ENCODE results near the gene IL19.
A peak's percentile ranks its signal among the peaks of the same experiment; 100 is the strongest.

Gene IL19
- 0 to 0.61 (median 0.19) reads per million in 3 donors for total RNA-seq

DNA sequence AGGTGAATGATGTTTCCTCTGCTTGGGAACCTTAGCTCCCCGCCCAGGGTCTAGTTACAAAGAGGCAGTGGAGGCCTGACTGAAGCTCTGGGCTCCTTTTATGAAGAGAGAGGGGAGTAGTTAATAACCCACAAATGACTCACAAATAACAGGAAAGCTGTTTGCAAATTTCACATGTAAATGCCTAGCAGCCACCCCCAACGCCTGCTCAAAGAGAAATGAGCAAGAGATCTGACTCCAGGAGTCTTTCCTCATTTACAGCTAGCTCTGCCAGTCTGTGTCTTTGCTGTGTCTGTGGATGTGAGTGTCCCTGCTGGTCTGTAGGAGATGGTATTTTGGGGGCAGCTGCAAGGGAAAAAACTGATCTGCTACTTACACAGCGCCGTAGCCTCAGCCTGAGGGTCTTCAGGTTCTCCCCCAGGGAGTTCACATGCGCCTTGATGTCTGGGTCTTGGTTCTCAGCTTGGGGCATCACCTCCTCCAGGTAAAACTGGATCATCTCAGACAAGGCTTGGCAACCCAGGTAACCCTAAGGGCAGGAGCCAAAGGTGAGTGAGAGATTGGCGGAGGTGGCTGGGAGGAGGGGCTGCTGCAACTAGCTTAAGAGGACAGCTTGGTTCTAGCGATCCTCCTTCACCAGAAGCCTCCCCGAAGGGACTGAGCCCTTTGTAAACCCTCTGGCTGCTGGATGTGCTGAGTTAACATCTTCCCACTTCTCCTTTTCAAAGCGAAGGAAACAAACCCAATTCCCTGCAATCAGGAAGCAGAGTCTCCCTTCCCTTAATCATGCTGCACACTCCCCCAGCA lies at the start of gene IL19:
Gene IL19 (plus strand): TSS at position 243 of the 807 bp plus-strand sequence. CDS start 65,890 bp downstream, outside the sequence.
- peaks cover 59% of the 10 kb centered on the region for H3K4me1 ChIP-seq (ENCODE audit: control insufficient read depth, insufficient read depth, low read length, poor library complexity, severe bottlenecking)
- no peak within 1 kb of the TSS for H3K4me3 ChIP-seq (ENCODE audit: insufficient read depth, low read depth, low read length, poor library complexity, severe bottlenecking)
- peak within 1 kb of the TSS; percentile 47 for H3K27ac ChIP-seq (ENCODE audit: insufficient read depth, low read length, poor library complexity, severe bottlenecking)
- no peak for DNase-seq
- no peaks in the 10 kb centered on the region for H3K9me3 ChIP-seq (ENCODE audit: control insufficient read depth, low read length)
- no peaks in the 10 kb centered on the region for H3K27me3 ChIP-seq (replicated peaks; ENCODE audit: control insufficient read depth, insufficient read depth, low read length, poor library complexity, severe bottlenecking)
- no peaks in the 10 kb centered on the region for H3K36me3 ChIP-seq (ENCODE audit: control insufficient read depth, insufficient read depth, low read length)

DNA sequence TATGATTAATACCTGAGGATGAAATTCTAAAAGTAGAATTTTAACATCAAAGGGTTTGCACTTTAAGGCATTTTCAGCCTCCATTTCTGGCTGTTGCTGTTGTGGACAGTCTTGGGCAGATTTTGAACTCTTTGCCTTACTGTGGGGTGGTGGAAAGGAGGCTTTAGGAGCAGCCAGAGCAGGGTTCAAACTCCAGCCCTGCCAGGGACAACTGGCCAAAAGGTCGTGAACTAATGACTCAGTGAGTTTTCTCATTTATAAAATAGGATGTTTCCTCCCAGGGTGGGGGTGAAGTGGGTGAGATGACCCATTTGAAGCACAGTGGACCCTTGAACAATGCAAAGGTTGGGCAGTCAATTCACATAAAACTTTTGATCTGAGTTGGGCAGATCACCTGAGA lies 49.1 kb upstream of the IL19 start:
- DNase-seq, result no peak
- Histone ChIP-seq H3K27ac (ENCODE audit: insufficient read depth, low read length, poor library complexity, severe bottlenecking) (no peak overlapping the region), H3K27me3 (replicated peaks; ENCODE audit: control insufficient read depth, insufficient read depth, low read length, poor library complexity, severe bottlenecking) (no peaks in the 10 kb centered on the region), H3K9me3 (ENCODE audit: control insufficient read depth, low read length) (no peaks in the 10 kb centered on the region), H3K4me1 (ENCODE audit: control insufficient read depth, insufficient read depth, low read length, poor library complexity, severe bottlenecking) (peaks cover 29% of the 10 kb centered on the region), H3K36me3 (ENCODE audit: control insufficient read depth, insufficient read depth, low read length) (no peaks in the 10 kb centered on the region), H3K4me3 (ENCODE audit: insufficient read depth, low read depth, low read length, poor library complexity, severe bottlenecking) (no peak overlapping the region)

DNA sequence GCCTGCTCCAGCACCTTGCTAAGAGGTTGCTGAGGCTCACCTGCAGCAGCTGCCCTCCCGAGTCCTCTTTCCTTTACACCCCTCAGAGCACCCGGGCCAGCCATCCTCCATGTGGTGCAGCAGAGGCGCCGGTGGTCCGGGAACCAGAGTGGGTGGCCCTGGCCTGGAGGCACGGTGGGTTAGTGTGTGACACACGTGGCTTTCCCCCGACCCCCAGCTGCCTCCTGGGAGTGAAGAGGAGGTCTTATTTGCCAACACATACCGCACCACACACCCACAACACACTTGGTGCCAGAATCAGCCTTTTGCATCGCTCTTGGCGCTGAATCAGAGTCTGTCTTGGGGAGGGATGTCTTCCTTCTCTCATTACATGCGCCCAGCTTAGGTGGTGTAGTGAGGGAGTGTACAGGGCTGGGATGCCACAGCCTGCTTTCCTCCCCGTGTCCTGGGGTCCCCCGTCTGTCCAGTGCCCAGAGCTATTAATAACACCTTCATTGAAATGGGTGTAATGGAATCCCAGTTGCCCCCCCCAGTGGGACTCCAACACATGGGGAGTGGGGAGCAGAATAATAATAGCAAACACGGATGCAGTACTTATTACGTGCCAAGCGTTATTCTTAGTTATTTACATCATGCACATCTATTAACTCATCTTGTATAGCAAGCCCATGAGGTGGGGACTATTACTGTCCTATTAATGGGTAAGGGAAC lies 47.7 kb upstream of the IL19 start:
- no peak for DNase-seq
- Histone ChIP-seq H3K4me1 (ENCODE audit: control insufficient read depth, insufficient read depth, low read length, poor library complexity, severe bottlenecking) (peaks cover 18% of the 10 kb centered on the region), H3K27ac (ENCODE audit: insufficient read depth, low read length, poor library complexity, severe bottlenecking) (no peak overlapping the region), H3K9me3 (ENCODE audit: control insufficient read depth, low read length) (no peaks in the 10 kb centered on the region), H3K27me3 (replicated peaks; ENCODE audit: control insufficient read depth, insufficient read depth, low read length, poor library complexity, severe bottlenecking) (no peaks in the 10 kb centered on the region), H3K36me3 (ENCODE audit: control insufficient read depth, insufficient read depth, low read length) (no peaks in the 10 kb centered on the region), H3K4me3 (ENCODE audit: insufficient read depth, low read depth, low read length, poor library complexity, severe bottlenecking) (no peak overlapping the region)

DNA sequence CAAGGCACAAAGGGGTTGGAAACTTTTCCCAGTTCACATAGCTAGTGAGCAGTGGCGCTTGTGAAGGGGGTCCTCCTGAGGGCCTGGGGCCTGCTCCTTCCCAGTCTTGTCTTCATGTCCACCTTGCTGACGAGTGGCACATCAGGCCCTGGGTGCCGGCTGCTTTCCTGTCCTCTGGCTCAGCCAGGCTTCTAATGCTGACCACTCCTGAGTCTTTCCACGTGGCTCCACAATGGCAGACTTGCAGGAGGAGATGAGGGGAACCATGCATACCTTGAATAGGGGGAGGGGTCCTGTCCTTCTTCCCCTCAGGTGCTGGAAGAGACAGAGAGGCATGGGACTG lies 47.1 kb upstream of the IL19 start:
- Histone ChIP-seq H3K36me3 (ENCODE audit: control insufficient read depth, insufficient read depth, low read length) (no peaks in the 10 kb centered on the region), H3K4me1 (ENCODE audit: control insufficient read depth, insufficient read depth, low read length, poor library complexity, severe bottlenecking) (peaks cover 18% of the 10 kb centered on the region), H3K4me3 (ENCODE audit: insufficient read depth, low read depth, low read length, poor library complexity, severe bottlenecking) (no peak overlapping the region), H3K27ac (ENCODE audit: insufficient read depth, low read length, poor library complexity, severe bottlenecking) (no peak overlapping the region), H3K9me3 (ENCODE audit: control insufficient read depth, low read length) (no peaks in the 10 kb centered on the region), H3K27me3 (replicated peaks; ENCODE audit: control insufficient read depth, insufficient read depth, low read length, poor library complexity, severe bottlenecking) (no peaks in the 10 kb centered on the region)
- DNase-seq, result no peak

- H3K4me1 ChIP-seq (ENCODE audit: control insufficient read depth, insufficient read depth, low read length, poor library complexity, severe bottlenecking), result peaks cover 18% of the 10 kb centered on the region
- H3K36me3 ChIP-seq (ENCODE audit: control insufficient read depth, insufficient read depth, low read length), result peaks cover 3% of the 10 kb centered on the region
- DNase-seq, result no peak
- H3K27ac ChIP-seq (ENCODE audit: insufficient read depth, low read length, poor library complexity, severe bottlenecking), result no peak overlapping the region
- no peak overlapping the region for H3K4me3 ChIP-seq (ENCODE audit: insufficient read depth, low read depth, low read length, poor library complexity, severe bottlenecking)
- no peaks in the 10 kb centered on the region for H3K9me3 ChIP-seq (ENCODE audit: control insufficient read depth, low read length)
- no peaks in the 10 kb centered on the region for H3K27me3 ChIP-seq (replicated peaks; ENCODE audit: control insufficient read depth, insufficient read depth, low read length, poor library complexity, severe bottlenecking)
Observed at GRCh38 chr1:206723805-206724472, 46.6 kb upstream of the IL19 start.

GRCh38 chr1:206725109-206725963 lies 45.2 kb upstream of the IL19 start:
- H3K4me3 ChIP-seq (ENCODE audit: insufficient read depth, low read depth, low read length, poor library complexity, severe bottlenecking), result no peak overlapping the region
- H3K27ac ChIP-seq (ENCODE audit: insufficient read depth, low read length, poor library complexity, severe bottlenecking), result no peak overlapping the region
- H3K4me1 ChIP-seq (ENCODE audit: control insufficient read depth, insufficient read depth, low read length, poor library complexity, severe bottlenecking), result peaks cover 11% of the 10 kb centered on the region
- peaks cover 17% of the 10 kb centered on the region for H3K36me3 ChIP-seq (ENCODE audit: control insufficient read depth, insufficient read depth, low read length)
- H3K9me3 ChIP-seq (ENCODE audit: control insufficient read depth, low read length), result no peaks in the 10 kb centered on the region
- DNase-seq, result peak in 1 of 3 donors; percentile 36
- no peaks in the 10 kb centered on the region for H3K27me3 ChIP-seq (replicated peaks; ENCODE audit: control insufficient read depth, insufficient read depth, low read length, poor library complexity, severe bottlenecking)

DNA sequence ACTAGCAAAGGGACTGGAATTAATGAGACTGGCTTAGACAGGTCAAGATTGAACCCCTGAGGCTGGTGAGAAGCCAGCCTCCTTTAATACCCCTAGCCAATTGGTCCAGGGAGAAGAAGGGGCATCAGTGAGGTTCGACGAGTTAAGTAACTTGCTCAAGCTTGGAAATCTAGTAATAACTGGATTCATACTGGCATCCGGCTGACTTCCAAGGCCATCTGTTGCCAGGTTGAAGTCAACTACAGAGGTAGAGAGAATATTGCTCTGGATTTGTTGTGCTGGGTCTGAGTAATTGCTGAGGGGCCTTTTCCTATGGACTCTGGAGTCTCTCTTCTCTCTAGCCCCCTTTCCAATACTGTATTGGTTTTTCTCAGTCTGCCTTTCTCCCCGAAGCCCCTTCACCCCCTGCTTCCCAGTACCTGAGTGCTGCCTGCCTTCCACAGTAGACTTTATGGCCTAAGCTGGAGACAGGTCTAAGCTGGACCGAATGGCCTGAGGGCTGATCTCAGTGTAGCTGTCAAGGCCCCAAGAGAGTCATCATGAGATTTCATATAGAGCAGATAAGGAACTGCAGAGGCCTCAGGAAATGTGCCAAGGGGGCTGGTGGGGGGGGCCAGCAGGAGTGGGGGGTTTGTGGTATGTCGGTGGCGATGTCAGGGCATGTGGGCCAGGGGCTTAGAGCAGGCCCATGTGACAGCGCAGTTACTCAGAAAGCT lies 42.4 kb upstream of the IL19 start:
- Histone ChIP-seq H3K27ac (ENCODE audit: insufficient read depth, low read length, poor library complexity, severe bottlenecking) (no peak overlapping the region), H3K36me3 (ENCODE audit: control insufficient read depth, insufficient read depth, low read length) (peaks cover 45% of the 10 kb centered on the region), H3K4me1 (ENCODE audit: control insufficient read depth, insufficient read depth, low read length, poor library complexity, severe bottlenecking) (peaks cover 11% of the 10 kb centered on the region), H3K9me3 (ENCODE audit: control insufficient read depth, low read length) (no peaks in the 10 kb centered on the region), H3K4me3 (ENCODE audit: insufficient read depth, low read depth, low read length, poor library complexity, severe bottlenecking) (no peak overlapping the region), H3K27me3 (replicated peaks; ENCODE audit: control insufficient read depth, insufficient read depth, low read length, poor library complexity, severe bottlenecking) (no peaks in the 10 kb centered on the region)
- no peak for DNase-seq

DNA sequence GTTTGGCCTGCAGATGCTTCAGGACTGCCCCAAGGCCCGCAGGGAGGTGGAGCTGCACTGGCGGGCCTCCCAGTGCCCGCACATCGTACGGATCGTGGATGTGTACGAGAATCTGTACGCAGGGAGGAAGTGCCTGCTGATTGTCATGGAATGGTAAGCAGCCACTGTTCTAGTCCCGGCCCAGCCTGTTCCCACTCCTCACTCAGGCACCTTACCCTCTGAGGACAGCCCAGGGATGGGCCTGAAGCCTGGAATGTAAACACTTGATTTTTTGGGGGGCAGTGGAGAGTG lies 41.9 kb upstream of the IL19 start:
- DNase-seq, result no peak
- Histone ChIP-seq H3K27ac (ENCODE audit: insufficient read depth, low read length, poor library complexity, severe bottlenecking) (no peak overlapping the region), H3K27me3 (replicated peaks; ENCODE audit: control insufficient read depth, insufficient read depth, low read length, poor library complexity, severe bottlenecking) (no peaks in the 10 kb centered on the region), H3K36me3 (ENCODE audit: control insufficient read depth, insufficient read depth, low read length) (peaks cover 46% of the 10 kb centered on the region), H3K4me1 (ENCODE audit: control insufficient read depth, insufficient read depth, low read length, poor library complexity, severe bottlenecking) (peaks cover 11% of the 10 kb centered on the region), H3K9me3 (ENCODE audit: control insufficient read depth, low read length) (no peaks in the 10 kb centered on the region), H3K4me3 (ENCODE audit: insufficient read depth, low read depth, low read length, poor library complexity, severe bottlenecking) (no peak overlapping the region)

- peaks cover 46% of the 10 kb centered on the region for H3K36me3 ChIP-seq (ENCODE audit: control insufficient read depth, insufficient read depth, low read length)
- no peak for DNase-seq
- no peak overlapping the region for H3K27ac ChIP-seq (ENCODE audit: insufficient read depth, low read length, poor library complexity, severe bottlenecking)
- H3K4me1 ChIP-seq (ENCODE audit: control insufficient read depth, insufficient read depth, low read length, poor library complexity, severe bottlenecking), result peaks cover 11% of the 10 kb centered on the region
- H3K27me3 ChIP-seq (replicated peaks; ENCODE audit: control insufficient read depth, insufficient read depth, low read length, poor library complexity, severe bottlenecking), result no peaks in the 10 kb centered on the region
- no peaks in the 10 kb centered on the region for H3K9me3 ChIP-seq (ENCODE audit: control insufficient read depth, low read length)
- H3K4me3 ChIP-seq (ENCODE audit: insufficient read depth, low read depth, low read length, poor library complexity, severe bottlenecking), result no peak overlapping the region
Observed at GRCh38 chr1:206729050-206729449, 41.5 kb upstream of the IL19 start.

All from effector memory CD4-positive, alpha-beta T cell (primary cell).